IMR-90 (cell line): ENCODE data around the gene STRN. TPM values are rescaled to one million over a fixed set of nuclear protein-coding genes. Genes with fewer than 3 reads are reported as not detected.

Experiments used
- ATAC-seq: fragments of 200-7000 bp; cut with Tn5 transposase; 2 replicates; pipeline ENCODE4 v1.9.1; 2020; ENCODE audit warnings: low read depth, mild to moderate bottlenecking, moderate library complexity
- BruUV-seq: library from RNA; stranded (reverse); fragments of 400-500 nt; replicated peaks from 2 replicates; lab custom pipeline; 2021; lab: Mats Ljungman, UMichigan
- CTCF ChIA-PET: fragments of 300-600 bp; formaldehyde crosslinking; extraction: SDS; loops from one replicate; lab custom pipeline; 2021; ENCODE audit warnings: antibody characterized with exemption; lab: Yijun Ruan, JAX
- POLR2A ChIA-PET: fragments of 300-600 bp; sonication (Branson Sonifier 250); formaldehyde crosslinking; loops from one replicate; lab custom pipeline; 2022; ENCODE audit warnings: antibody characterized with exemption; ENCODE audit not compliant: unreplicated experiment; lab: Charles Lee
- DNase-seq: peaks from one replicate; pipeline ENCODE4 v3.0.0; 2013
- H2AFZ ChIP-seq: replicated peaks from 2 replicates; pipeline ENCODE3; 2013; ENCODE audit warnings: low read length, mild to moderate bottlenecking; ENCODE audit not compliant: poor library complexity
- H2AK5ac ChIP-seq: 2 replicates; pipeline ENCODE4 v1.6.1; 2013; ENCODE audit warnings: low read depth, low read length, inconsistent platforms
- H2AK9ac ChIP-seq: replicated peaks from 2 replicates; pipeline ENCODE3; 2013; ENCODE audit warnings: mild to moderate bottlenecking, low read depth, low read length, moderate library complexity; ENCODE audit not compliant: poor library complexity
- H2BK120ac ChIP-seq: 2 replicates; pipeline ENCODE4 v1.6.1; 2013; ENCODE audit warnings: low read depth, low read length, inconsistent platforms
- H2BK15ac ChIP-seq: 3 replicates; pipeline ENCODE4 v1.6.1; 2013; ENCODE audit warnings: low read depth, low read length, inconsistent platforms
- H2BK20ac ChIP-seq: 2 replicates; pipeline ENCODE4 v1.6.1; 2013; ENCODE audit warnings: low read depth, mild to moderate bottlenecking, inconsistent platforms, low read length, moderate library complexity
- H2BK5ac ChIP-seq: 2 replicates; pipeline ENCODE4 v1.6.1; 2013; ENCODE audit warnings: mild to moderate bottlenecking, low read depth, low read length, inconsistent platforms; ENCODE audit not compliant: poor library complexity, severe bottlenecking
- H3K14ac ChIP-seq: replicated peaks from 2 replicates; pipeline ENCODE4 v1.6.1; 2013; ENCODE audit warnings: low read depth, low read length, inconsistent platforms
- H3K18ac ChIP-seq: 2 replicates; pipeline ENCODE4 v1.6.1; 2013; ENCODE audit warnings: low read depth, low read length, control low read depth
- H3K23ac ChIP-seq: 2 replicates; pipeline ENCODE4 v1.6.1; 2013; ENCODE audit warnings: low read depth, low read length, inconsistent platforms
- H3K27ac ChIP-seq: 2 replicates; pipeline ENCODE4 v1.5.1; 2013; ENCODE audit warnings: mild to moderate bottlenecking, control low read depth, low read length; ENCODE audit not compliant: insufficient read depth
- H3K27me3 ChIP-seq: 2 replicates; pipeline ENCODE4 v1.6.1; 2013; ENCODE audit warnings: low read length; ENCODE audit not compliant: control insufficient read depth, insufficient read depth
- H3K36me3 ChIP-seq: 2 replicates; pipeline ENCODE4 v1.6.1; 2013; ENCODE audit warnings: low read length, mixed read lengths; ENCODE audit not compliant: control insufficient read depth, insufficient read depth
- H3K4ac ChIP-seq: 2 replicates; pipeline ENCODE4 v1.6.1; 2013; ENCODE audit warnings: low read depth, low read length, inconsistent platforms
- H3K4me1 ChIP-seq: 2 replicates; pipeline ENCODE4 v1.6.1; 2013; ENCODE audit warnings: low read length, mixed read lengths; ENCODE audit not compliant: control insufficient read depth, insufficient read depth
- H3K4me2 ChIP-seq: 2 replicates; pipeline ENCODE4 v1.6.1; 2013; ENCODE audit warnings: low read depth, mild to moderate bottlenecking, control low read depth, low read length, moderate library complexity
- H3K4me3 ChIP-seq: 2 replicates; pipeline ENCODE4 v1.5.1; 2013; ENCODE audit warnings: low read depth, mild to moderate bottlenecking, control low read depth, low read length, moderate library complexity; ENCODE audit not compliant: insufficient read depth
- H3K56ac ChIP-seq: 2 replicates; pipeline ENCODE4 v1.6.1; 2013; ENCODE audit warnings: low read length, inconsistent platforms; ENCODE audit not compliant: insufficient read depth; ENCODE audit errors: extremely low read depth
- H3K79me1 ChIP-seq, 2 experiments: 2 replicates each; pipeline ENCODE4 v1.6.1; 2013; ENCODE audit warnings: low read length in 2 of 2, inconsistent platforms in 1 of 2, low read depth in 1 of 2
- H3K9ac ChIP-seq: 2 replicates; pipeline ENCODE4 v1.6.1; 2013; ENCODE audit warnings: low read depth, low read length, control low read depth
- H3K9me1 ChIP-seq: 2 replicates; pipeline ENCODE4 v1.6.1; 2013; ENCODE audit warnings: low read length, inconsistent platforms; ENCODE audit not compliant: insufficient read depth
- H3K9me3 ChIP-seq: 2 replicates; pipeline ENCODE4 v1.6.1; 2013; ENCODE audit warnings: low read length; ENCODE audit not compliant: control insufficient read depth, insufficient read depth
- H4K20me1 ChIP-seq: 2 replicates; pipeline ENCODE4 v1.6.1; 2013; ENCODE audit warnings: low read length, inconsistent platforms; ENCODE audit not compliant: insufficient read depth
- H4K5ac ChIP-seq: 2 replicates; pipeline ENCODE4 v1.6.1; 2013; ENCODE audit warnings: mild to moderate bottlenecking, low read depth, low read length, control low read depth
- H4K8ac ChIP-seq, 2 experiments: 2 replicates each; pipeline ENCODE4 v1.6.1; 2013; ENCODE audit warnings: low read depth in 2 of 2, low read length in 2 of 2, control low read depth in 1 of 2, inconsistent platforms in 1 of 2
- H4K91ac ChIP-seq: 2 replicates; pipeline ENCODE4 v1.6.1; 2013; ENCODE audit warnings: low read depth, low read length, inconsistent platforms; ENCODE audit not compliant: insufficient read depth
- FOS ChIP-seq: fragments of 150-350 bp; IDR thresholded peaks from 2 replicates; pipeline ENCODE4 v1.6.1; 2016; ENCODE audit warnings: low read depth, low read length
- MAZ ChIP-seq: IDR thresholded peaks from 2 replicates; pipeline ENCODE4 v1.6.1; 2012; ENCODE audit warnings: low read depth, mild to moderate bottlenecking, low read length, improper control_type of control experiment, moderate library complexity, borderline replicate concordance
- RCOR1 ChIP-seq: IDR thresholded peaks from 2 replicates; pipeline ENCODE4 v1.6.1; 2012; ENCODE audit warnings: mild to moderate bottlenecking, low read length, improper control_type of control experiment; ENCODE audit not compliant: insufficient replicate concordance
- RFX5 ChIP-seq: IDR thresholded peaks from 2 replicates; pipeline ENCODE4 v1.8.0; 2012; ENCODE audit warnings: low read depth, mild to moderate bottlenecking, low read length, moderate library complexity
- WGBS, 2 experiments: methylation state at CpG; one replicate each; pipeline versions ENCODE4 v1.1.5 to v1.1.7; 2013; ENCODE audit warnings: missing lambda C conversion rate in 2 of 2; ENCODE audit not compliant: insufficient read length in 1 of 2; ENCODE audit errors: extremely low coverage in 2 of 2; 5-methylcytosine and 5-hydroxymethylcytosine counted together
- dilution Hi-C: fragments of 300-500 bp; cut with HindIII; formaldehyde crosslinking; loops from one replicate; pipeline ENCODE4 v1.14.3; 2018; ENCODE audit warnings: low sequenced_read_pairs; ENCODE audit not compliant: unreplicated experiment
- in situ Hi-C: fragments of 300-500 bp; cut with MboI; formaldehyde crosslinking; loops from 3 replicates; pipeline ENCODE4 v1.14.3; 2019; ENCODE audit warnings: low sequenced_read_pairs, inconsistent platforms, mixed read lengths
- intact Hi-C: fragments of 100-400 bp; cut with micrococcal nuclease; formaldehyde crosslinking; loops from 2 replicates; pipeline ENCODE4 v1.10.0; 2022
- polyA plus RNA-seq, 3 experiments: library from polyadenylated mRNA; depleted of rRNA; stranded (reverse); fragments of >200 nt; gene quantifications; 2 replicates each; pipeline ENCODE4 v1.2.3, GENCODE V29; 2012; ENCODE audit warnings: low replicate concordance in 1 of 3
- total RNA-seq: library from RNA; depleted of rRNA; stranded (reverse); fragments of >200 nt; gene quantifications from 2 replicates; pipeline ENCODE4 v1.2.3, GENCODE V29; 2012
- TF ChIP-seq, protein P1 (sequence below): fragments of 150-350 bp; IDR thresholded peaks from 2 replicates; pipeline ENCODE4 v1.6.1; 2017; ENCODE audit warnings: mild to moderate bottlenecking, antibody characterized with exemption, low read length, low read depth

Gene STRN
- total and polyA plus RNA-seq, 2 of the 4 experiments (the other 2 are of a cell fraction) = 5.1 to 23.3 TPM

DNA sequence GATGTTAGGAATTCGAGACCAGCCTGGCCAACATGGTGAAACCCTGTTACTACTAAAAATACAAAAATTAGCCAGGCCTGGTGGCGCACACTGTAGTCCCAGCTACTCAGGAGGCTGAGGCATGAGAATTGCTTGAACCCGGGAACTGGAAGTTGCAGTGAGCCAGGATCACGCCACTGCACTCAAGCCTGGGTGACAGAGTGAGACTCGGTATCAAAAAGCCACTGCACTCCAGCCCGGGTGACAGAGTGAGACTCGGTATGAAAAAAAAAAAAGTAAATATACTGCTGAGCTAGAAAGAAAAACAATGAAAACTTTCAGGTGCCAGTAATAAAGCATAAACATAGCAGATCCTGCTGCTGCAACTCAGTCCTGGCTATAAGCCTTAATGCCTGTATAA is 73.5 kb downstream of the STRN start:
- Histone ChIP-seq H3K9ac (no peak overlapping the region), H3K18ac (no peak overlapping the region), H2BK120ac (no peak overlapping the region), H2BK15ac (no peak overlapping the region), H3K4me2 (no peak overlapping the region), H3K9me3 (no peaks in the 10 kb centered on the region), H3K4me1 (0 out of 2 replicates have a peak, but pooled peaks cover 2% of the 10 kb centered on the region), H3K14ac (no peak overlapping the region), H3K27ac (no peak overlapping the region), H2BK5ac (no peak overlapping the region), H3K79me1 (peaks cover 10 to 14% of the 10 kb centered on the region in 2 experiments), H3K36me3 (peaks cover 4% of the 10 kb centered on the region; the same call in 1 of the 2 replicates), H3K4me3 (no peak overlapping the region), H3K9me1 (no peaks in the 10 kb centered on the region), H4K5ac (no peak overlapping the region), H3K4ac (no peak overlapping the region), H3K27me3 (no peaks in the 10 kb centered on the region), H2AK5ac (no peak overlapping the region), H2AK9ac (no peak overlapping the region), H4K20me1 (no peaks in the 10 kb centered on the region), H3K56ac (no peak overlapping the region), H4K8ac (no peak overlapping the region), H3K23ac (no peak overlapping the region), H2AFZ (no peak overlapping the region), H4K91ac (no peak overlapping the region), H2BK20ac (no peak overlapping the region)
- no peak for DNase-seq
- WGBS, 2 experiments = 100% methylated on average over 3 of the region's 7 CpGs; no CpG with 5 or more reads in 1 of the 2 experiments
- in situ Hi-C loops (no loop called here), intact Hi-C loops (no loop called here), dilution Hi-C loops (no loop called here)
- no peak for ATAC-seq
- BruUV-seq = no TSS peak
- ChIA-PET POLR2A (no interaction called here), CTCF (interaction anchor here (0.6 kb wide), 1 partner anchor 284 kb away, joined by 5 read pairs; no protein-coding TSS in a partner anchor)
- TF ChIP-seq FOS (no peak), RCOR1 (no peak), MAZ (no peak), RFX5 (no peak)
- TF ChIP-seq, protein P1, sequence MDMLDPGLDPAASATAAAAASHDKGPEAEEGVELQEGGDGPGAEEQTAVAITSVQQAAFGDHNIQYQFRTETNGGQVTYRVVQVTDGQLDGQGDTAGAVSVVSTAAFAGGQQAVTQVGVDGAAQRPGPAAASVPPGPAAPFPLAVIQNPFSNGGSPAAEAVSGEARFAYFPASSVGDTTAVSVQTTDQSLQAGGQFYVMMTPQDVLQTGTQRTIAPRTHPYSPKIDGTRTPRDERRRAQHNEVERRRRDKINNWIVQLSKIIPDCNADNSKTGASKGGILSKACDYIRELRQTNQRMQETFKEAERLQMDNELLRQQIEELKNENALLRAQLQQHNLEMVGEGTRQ = no peak
